Measurements from ENCODE around the gene BACH2.

GRCh38 chr6:90251295-90251992 is 45.2 kb downstream of the BACH2 start:
- TF ChIP-seq CTCF (IDR thresholded peaks at IDR 0.05; ENCODE audit: poor library complexity, severe bottlenecking) (no peak), EZH2 (IDR thresholded peaks at IDR 0.05; ENCODE audit: borderline replicate concordance, insufficient read depth, low read length, poor library complexity, severe bottlenecking) (no peak), POLR2AphosphoS5 (IDR thresholded peaks at IDR 0.05) (no peak), REST (IDR thresholded peaks at IDR 0.05; ENCODE audit: borderline replicate concordance) (no peak), RAD21 (conservative IDR thresholded peaks at IDR 0.05) (no peak), TAF1 (IDR thresholded peaks at IDR 0.05; ENCODE audit: low read depth) (no peak), EP300 (conservative IDR thresholded peaks at IDR 0.05; ENCODE audit: poor library complexity, severe bottlenecking) (no peak), SMC3 (conservative IDR thresholded peaks at IDR 0.05; ENCODE audit: poor library complexity) (no peak), MXI1 (conservative IDR thresholded peaks at IDR 0.05; ENCODE audit: poor library complexity, severe bottlenecking) (no peak)
